Measurements from ENCODE around the gene CEP68. TPM values are rescaled to one million over a fixed set of nuclear protein-coding genes. Genes with fewer than 3 reads are reported as not detected.

Gene CEP68
- total and polyA plus RNA-seq, 4 experiments from 2014 or later = 19.9 to 59.9 (median 43.0) TPM

GRCh38 chr2:65072181-65072970 lies 16.2 kb downstream of the CEP68 start:
- Mint-ChIP-seq H3K27ac (peak overlapping the region in 6 of 7 donors; percentile 4 to 81 (median 27)), H3K4me1 (peaks cover 5 to 24% (median 17%) of the 10 kb centered on the region in 4 donors), H3K36me3 (peaks cover 9 to 60% of the 10 kb centered on the region in 2 donors), H3K27me3 (no peaks in the 10 kb centered on the region), H3K4me3 (no peak overlapping the region), H3K9me3 (peaks cover 0 to 3% (median 0%) of the 10 kb centered on the region in 8 donors)
- POLR2A ChIA-PET (ENCODE audit: partially characterized antibody) = interaction anchor here (0.5 to 1.8 kb wide), 3 partner anchors 17 to 57 kb away, joined by 3 to 7 read pairs (median 3); partner anchors contain the start of gene RAB1A
- H3K27me3 ChIP-seq (ENCODE audit: insufficient read depth, low read length) = no peaks in the 10 kb centered on the region
- DNase-seq = no peak
- no peak overlapping the region for H3K27ac ChIP-seq (ENCODE audit: low read depth, low read length)
- H3K4me1 ChIP-seq (ENCODE audit: insufficient read depth, low read length) = peaks cover 14% of the 10 kb centered on the region
- peaks cover 33% of the 10 kb centered on the region for H3K36me3 ChIP-seq (ENCODE audit: insufficient read depth, low read length)
- no peaks in the 10 kb centered on the region for H3K9me3 ChIP-seq (ENCODE audit: control insufficient read depth in 1 of 2, low read length in 2 of 2)
- CTCF ChIA-PET (ENCODE audit: partially characterized antibody) = interaction anchor here (1.0 to 11.0 kb wide), 5 partner anchors 7 to 154 kb away, joined by 3 to 65 read pairs (median 4); partner anchors contain the start of gene CEP68
- intact Hi-C loops (cut with micrococcal nuclease) = no loop called here
- no peak overlapping the region for H3K4me3 ChIP-seq (ENCODE audit: low read length in 2 of 2)

- H3K27me3 Mint-ChIP-seq = no peaks in the 10 kb centered on the region
- Histone ChIP-seq H3K4me1 (ENCODE audit: insufficient read depth, low read length) (peaks cover 4% of the 10 kb centered on the region), H3K36me3 (ENCODE audit: insufficient read depth, low read length) (peaks cover 45% of the 10 kb centered on the region), H3K27me3 (ENCODE audit: insufficient read depth, low read length) (no peaks in the 10 kb centered on the region), H3K4me3 (ENCODE audit: low read length in 2 of 2) (no peak overlapping the region), H3K9me3 (ENCODE audit: control insufficient read depth in 1 of 2, low read length in 2 of 2) (no peaks in the 10 kb centered on the region), H3K27ac (ENCODE audit: low read depth, low read length) (no peak overlapping the region)
- CTCF ChIA-PET (ENCODE audit: partially characterized antibody) = interaction anchor here (0.8 to 11.0 kb wide), 5 partner anchors 9 to 156 kb away, joined by 3 to 65 read pairs (median 4); partner anchors contain the start of gene CEP68
- POLR2A ChIA-PET (ENCODE audit: partially characterized antibody) = no interaction called here
- intact Hi-C loops (cut with micrococcal nuclease) = no loop called here
- peaks cover 9 to 73% of the 10 kb centered on the region in 2 donors for H3K36me3 Mint-ChIP-seq
- peaks cover 0 to 3% (median 0%) of the 10 kb centered on the region in 8 donors for H3K9me3 Mint-ChIP-seq
- no peak overlapping the region for H3K4me3 Mint-ChIP-seq
- H3K27ac Mint-ChIP-seq = peak overlapping the region in 3 of 7 donors; percentile 52 to 57 (median 55)
- H3K4me1 Mint-ChIP-seq = peaks cover 2 to 11% (median 6%) of the 10 kb centered on the region in 4 donors
- no peak for DNase-seq
Observed at GRCh38 chr2:65073879-65074565, 17.8 kb downstream of the CEP68 start.

GRCh38 chr2:65075176-65075575 lies 19.0 kb downstream of the CEP68 start:
- Mint-ChIP-seq H3K27me3 (no peaks in the 10 kb centered on the region), H3K27ac (no peak overlapping the region), H3K4me1 (peaks cover 2 to 11% (median 5%) of the 10 kb centered on the region in 4 donors), H3K9me3 (peaks cover 0 to 3% (median 0%) of the 10 kb centered on the region in 8 donors), H3K36me3 (peaks cover 10 to 74% of the 10 kb centered on the region in 2 donors), H3K4me3 (no peak overlapping the region)
- Histone ChIP-seq H3K36me3 (ENCODE audit: insufficient read depth, low read length) (peaks cover 44% of the 10 kb centered on the region), H3K4me3 (ENCODE audit: low read length in 2 of 2) (no peak overlapping the region), H3K9me3 (ENCODE audit: control insufficient read depth in 1 of 2, low read length in 2 of 2) (no peaks in the 10 kb centered on the region), H3K27ac (ENCODE audit: low read depth, low read length) (no peak overlapping the region), H3K27me3 (ENCODE audit: insufficient read depth, low read length) (no peaks in the 10 kb centered on the region), H3K4me1 (ENCODE audit: insufficient read depth, low read length) (peaks cover 4% of the 10 kb centered on the region)
- CTCF ChIA-PET (ENCODE audit: partially characterized antibody) = interaction anchor here (2.7 kb wide), 1 partner anchor 10 kb away, joined by 11 read pairs; no protein-coding TSS in a partner anchor
- intact Hi-C loops (cut with micrococcal nuclease) = no loop called here
- POLR2A ChIA-PET (ENCODE audit: partially characterized antibody) = no interaction called here
- DNase-seq = no peak

- DNase-seq = no peak
- H3K36me3 Mint-ChIP-seq = peaks cover 12 to 70% of the 10 kb centered on the region in 2 donors
- peak overlapping the region in 6 of 7 donors; percentile 17 to 70 (median 52) for H3K27ac Mint-ChIP-seq
- no peak overlapping the region for H3K4me3 Mint-ChIP-seq
- peaks cover 0 to 7% (median 4%) of the 10 kb centered on the region in 4 donors for H3K4me1 Mint-ChIP-seq
- H3K27me3 Mint-ChIP-seq = no peaks in the 10 kb centered on the region
- ChIA-PET POLR2A (ENCODE audit: partially characterized antibody) (no interaction called here), CTCF (ENCODE audit: partially characterized antibody) (interaction anchor here (0.8 to 1.0 kb wide), 2 partner anchors 10 to 20 kb away, joined by 3 to 4 read pairs; partner anchors contain the start of gene CEP68)
- H3K9me3 ChIP-seq (ENCODE audit: control insufficient read depth in 1 of 2, low read length in 2 of 2) = no peaks in the 10 kb centered on the region
- intact Hi-C loops (cut with micrococcal nuclease) = no loop called here
- no peak overlapping the region for H3K4me3 ChIP-seq (ENCODE audit: low read length in 2 of 2)
- H3K27ac ChIP-seq (ENCODE audit: low read depth, low read length) = no peak overlapping the region
- H3K36me3 ChIP-seq (ENCODE audit: insufficient read depth, low read length) = peaks cover 38% of the 10 kb centered on the region
- H3K9me3 Mint-ChIP-seq = peaks cover 0 to 2% (median 0%) of the 10 kb centered on the region in 8 donors
- no peaks in the 10 kb centered on the region for H3K27me3 ChIP-seq (ENCODE audit: insufficient read depth, low read length)
- peaks cover 4% of the 10 kb centered on the region for H3K4me1 ChIP-seq (ENCODE audit: insufficient read depth, low read length)
Observed at GRCh38 chr2:65075605-65076344, 19.6 kb downstream of the CEP68 start.

GRCh38 chr2:65076345-65076710 lies 20.1 kb downstream of the CEP68 start:
- no peak overlapping the region for H3K4me3 ChIP-seq (ENCODE audit: low read length in 2 of 2)
- no peak for DNase-seq
- ChIA-PET CTCF (ENCODE audit: partially characterized antibody) (interaction anchor here (0.8 to 1.0 kb wide), 2 partner anchors 11 to 20 kb away, joined by 3 to 4 read pairs; partner anchors contain the start of gene CEP68), POLR2A (ENCODE audit: partially characterized antibody) (no interaction called here)
- Mint-ChIP-seq H3K27me3 (no peaks in the 10 kb centered on the region), H3K4me1 (peaks cover 2 to 7% (median 4%) of the 10 kb centered on the region in 4 donors), H3K4me3 (no peak overlapping the region), H3K9me3 (peaks cover 0 to 1% (median 0%) of the 10 kb centered on the region in 8 donors), H3K36me3 (peaks cover 12 to 67% of the 10 kb centered on the region in 2 donors), H3K27ac (peak overlapping the region in 6 of 7 donors; percentile 10 to 66 (median 42))
- H3K27ac ChIP-seq (ENCODE audit: low read depth, low read length) = no peak overlapping the region
- H3K4me1 ChIP-seq (ENCODE audit: insufficient read depth, low read length) = peaks cover 4% of the 10 kb centered on the region
- H3K27me3 ChIP-seq (ENCODE audit: insufficient read depth, low read length) = no peaks in the 10 kb centered on the region
- H3K36me3 ChIP-seq (ENCODE audit: insufficient read depth, low read length) = peaks cover 32% of the 10 kb centered on the region
- intact Hi-C loops (cut with micrococcal nuclease) = no loop called here
- H3K9me3 ChIP-seq (ENCODE audit: control insufficient read depth in 1 of 2, low read length in 2 of 2) = no peaks in the 10 kb centered on the region

GRCh38 chr2:65077898-65078297 lies 21.7 kb downstream of the CEP68 start:
- POLR2A ChIA-PET (ENCODE audit: partially characterized antibody) = no interaction called here
- Mint-ChIP-seq H3K36me3 (peaks cover 17 to 67% of the 10 kb centered on the region in 2 donors), H3K27me3 (no peaks in the 10 kb centered on the region), H3K27ac (peak overlapping the region in 5 of 7 donors; percentile 4 to 76 (median 38)), H3K9me3 (peaks cover 0 to 1% (median 0%) of the 10 kb centered on the region in 8 donors), H3K4me1 (peaks cover 3 to 12% (median 8%) of the 10 kb centered on the region in 4 donors), H3K4me3 (peak overlapping the region in 1 of 8 donors; percentile 31)
- no peaks in the 10 kb centered on the region for H3K27me3 ChIP-seq (ENCODE audit: insufficient read depth, low read length)
- CTCF ChIA-PET (ENCODE audit: partially characterized antibody) = interaction anchor here (0.5 to 2.8 kb wide), 3 partner anchors 13 to 29 kb away, joined by 3 to 8 read pairs (median 3); no protein-coding TSS in a partner anchor
- H3K9me3 ChIP-seq (ENCODE audit: control insufficient read depth in 1 of 2, low read length in 2 of 2) = no peaks in the 10 kb centered on the region
- intact Hi-C loops (cut with micrococcal nuclease) = no loop called here
- H3K36me3 ChIP-seq (ENCODE audit: insufficient read depth, low read length) = peaks cover 30% of the 10 kb centered on the region
- H3K4me3 ChIP-seq (ENCODE audit: low read length in 2 of 2) = no peak overlapping the region
- no peak overlapping the region for H3K27ac ChIP-seq (ENCODE audit: low read depth, low read length)
- DNase-seq = no peak
- peaks cover 4% of the 10 kb centered on the region for H3K4me1 ChIP-seq (ENCODE audit: insufficient read depth, low read length)
